HepG2 (cell line): ENCODE results near the gene TNFRSF6B. TPM values are rescaled to one million over a fixed set of nuclear protein-coding genes. Genes with fewer than 3 reads are reported as not detected.

Experiments
- ARID2 ChIP-seq: sonication (generic); formaldehyde crosslinking; IDR thresholded peaks from 2 replicates; pipeline ENCODE4 v1.8.1; 2022; ENCODE audit warnings: mild to moderate bottlenecking, missing genetic modification reagents, borderline replicate concordance
- ELF1 ChIP-seq: sonication (generic); formaldehyde crosslinking; IDR thresholded peaks from 2 replicates; pipeline ENCODE4 v1.4.0; 2020; ENCODE audit warnings: missing genetic modification reagents
- FOXO4 ChIP-seq: sonication (generic); formaldehyde crosslinking; conservative IDR thresholded peaks from 2 replicates; pipeline ENCODE4 v1.8.1; 2023; ENCODE audit warnings: missing genetic modification reagents
- GLI4 ChIP-seq: sonication (generic); formaldehyde crosslinking; IDR thresholded peaks from 2 replicates; pipeline ENCODE4 v1.5.1; 2020; ENCODE audit warnings: missing genetic modification reagents, mild to moderate bottlenecking, moderate library complexity, borderline replicate concordance
- MAZ ChIP-seq, 2 experiments: sonication (generic) in 1 of 2; formaldehyde crosslinking in 1 of 2; IDR thresholded peaks; 2 replicates each; pipeline versions ENCODE4 v1.5.0 to v1.6.1; 2012 to 2020; ENCODE audit warnings: low read depth in 2 of 2, mild to moderate bottlenecking in 2 of 2, borderline replicate concordance in 1 of 2, improper control_type of control experiment in 1 of 2, low read length in 1 of 2, missing genetic modification reagents in 1 of 2, moderate library complexity in 1 of 2
- NCOA5 ChIP-seq: sonication (generic); formaldehyde crosslinking; IDR thresholded peaks from 2 replicates; pipeline ENCODE4 v1.4.0; 2020; ENCODE audit warnings: missing genetic modification reagents
- SIX1 ChIP-seq: sonication (generic); formaldehyde crosslinking; IDR thresholded peaks from 2 replicates; pipeline ENCODE4 v1.4.0; 2020; ENCODE audit warnings: missing genetic modification reagents, borderline replicate concordance
- SNAPC2 ChIP-seq: sonication (generic); formaldehyde crosslinking; IDR thresholded peaks from 2 replicates; pipeline ENCODE4 v1.8.1; 2022; ENCODE audit warnings: mild to moderate bottlenecking, missing genetic modification reagents
- SP140L ChIP-seq: sonication (generic); formaldehyde crosslinking; IDR thresholded peaks from 2 replicates; pipeline ENCODE4 v1.4.0; 2020; ENCODE audit warnings: missing genetic modification reagents, borderline replicate concordance
- THRA ChIP-seq: sonication (generic); formaldehyde crosslinking; IDR thresholded peaks from 2 replicates; pipeline ENCODE4 v1.4.0; 2020; ENCODE audit warnings: missing genetic modification reagents, borderline replicate concordance
- ZBTB1 ChIP-seq: sonication (generic); formaldehyde crosslinking; IDR thresholded peaks from 2 replicates; pipeline ENCODE4 v1.4.0; 2020; ENCODE audit warnings: missing genetic modification reagents, borderline replicate concordance
- ZFP41 ChIP-seq: sonication (generic); formaldehyde crosslinking; IDR thresholded peaks from 2 replicates; pipeline ENCODE4 v1.4.0; 2020; ENCODE audit warnings: mild to moderate bottlenecking, missing genetic modification reagents, borderline replicate concordance
- ZNF30 ChIP-seq: sonication (generic); formaldehyde crosslinking; IDR thresholded peaks from 2 replicates; pipeline ENCODE4 v1.5.0; 2020; ENCODE audit warnings: mild to moderate bottlenecking, missing genetic modification reagents
- ZNF350 ChIP-seq: sonication (generic); formaldehyde crosslinking; IDR thresholded peaks from 2 replicates; pipeline ENCODE4 v1.4.0; 2020; ENCODE audit warnings: mild to moderate bottlenecking, low read depth, missing genetic modification reagents, borderline replicate concordance
- ZNF549 ChIP-seq: sonication (generic); formaldehyde crosslinking; IDR thresholded peaks from 2 replicates; pipeline ENCODE4 v1.5.0; 2020; ENCODE audit warnings: missing genetic modification reagents
- ZNF550 ChIP-seq: sonication (generic); formaldehyde crosslinking; IDR thresholded peaks from 2 replicates; pipeline ENCODE4 v1.4.0; 2020; ENCODE audit warnings: mild to moderate bottlenecking, missing genetic modification reagents, borderline replicate concordance
- ZNF574 ChIP-seq: sonication (generic); formaldehyde crosslinking; IDR thresholded peaks from 2 replicates; pipeline ENCODE4 v1.4.0; 2020; ENCODE audit warnings: missing genetic modification reagents
- ZNF652 ChIP-seq: IDR thresholded peaks from 2 replicates; pipeline ENCODE4 v1.6.1; 2016; ENCODE audit warnings: low read depth, borderline replicate concordance
- ZNF713 ChIP-seq: sonication (generic); formaldehyde crosslinking; IDR thresholded peaks from 2 replicates; pipeline ENCODE4 v1.4.0; 2020; ENCODE audit warnings: mild to moderate bottlenecking, missing genetic modification reagents
- ZNF740 ChIP-seq: sonication (generic); formaldehyde crosslinking; IDR thresholded peaks from 2 replicates; pipeline ENCODE4 v1.4.0; 2020; ENCODE audit warnings: missing genetic modification reagents
- ZNF749 ChIP-seq: sonication (generic); formaldehyde crosslinking; IDR thresholded peaks from 2 replicates; pipeline ENCODE4 v1.8.0; 2022; ENCODE audit warnings: mild to moderate bottlenecking, missing genetic modification reagents, moderate library complexity, borderline replicate concordance
- ZNF841 ChIP-seq: sonication (generic); formaldehyde crosslinking; IDR thresholded peaks from 2 replicates; pipeline ENCODE4 v1.8.1; 2023; ENCODE audit warnings: missing genetic modification reagents, borderline replicate concordance
- polyA plus RNA-seq, 8 experiments: library from polyadenylated mRNA; depleted of rRNA in 3 of 8; stranded (reverse) in 7 of 8; unstranded in 1 of 8; fragments of >200 nt; fragmentation: Illumina TruSeq in 4 of 8; extraction: Trizol in 4 of 8; gene quantifications; 2 replicates each; pipeline versions ENCODE4 v1.2.1 to v1.2.3, GENCODE V29; 2011 to 2016; ENCODE audit warnings: low read depth in 4 of 8, missing spikeins in 1 of 8, mixed read lengths in 1 of 8; ENCODE audit not compliant: insufficient read depth in 1 of 8
- total RNA-seq, 5 experiments: library from RNA; depleted of rRNA; stranded (reverse); fragments of >200 nt; fragmentation: Illumina TruSeq; extraction: Trizol; gene quantifications; 2 replicates each; pipeline ENCODE4 v1.2.3, GENCODE V29; 2016; ENCODE audit warnings: low read depth in 1 of 5

TNFRSF6B gene
- total and polyA plus RNA-seq, 2 of the 13 experiments (the other 11 are each of a cell fraction or from before 2014, with no cell fraction given), result 0.24 TPM; not detected in 1

- TF ChIP-seq ZFP41 (peak; percentile 83; the same call in 1 of the 2 replicates), SIX1 (CRISPR knock-in tag) (peak; percentile 76), ZNF652 (CRISPR knock-in tag) (peak; percentile 71), THRA (peak; percentile 96), ARID2 (peak; percentile 82; the same call in 1 of the 2 replicates), ZNF30 (CRISPR knock-in tag) (peak; percentile 98), NCOA5 (CRISPR knock-in tag) (no peak), ZNF350 (CRISPR knock-in tag) (peak; percentile 75), ZNF841 (CRISPR knock-in tag) (peak; percentile 97; the same call in 1 of the 2 replicates), FOXO4 (no peak), SNAPC2 (peak; percentile 92), ZNF549 (CRISPR knock-in tag) (no peak), MAZ (IDR thresholded peaks at IDR 0.05; ENCODE audit: borderline replicate concordance, low read depth, low read length) (peak; percentile 64; the same call in 1 of the 2 replicates), MAZ (CRISPR knock-in tag; IDR thresholded peaks at IDR 0.05; ENCODE audit: low read depth) (peak; percentile 96), ZNF574 (peak; percentile 90), GLI4 (CRISPR knock-in tag) (peak; percentile 95), ZBTB1 (CRISPR knock-in tag) (peak; percentile 95; the same call in 1 of the 2 replicates), ZNF713 (CRISPR knock-in tag) (no peak), ZNF550 (CRISPR knock-in tag) (0 out of 2 replicates have a peak, but pooled peaks have one; percentile 56), ZNF740 (0 out of 2 replicates have a peak, but pooled peaks have one; percentile 72), SP140L (CRISPR knock-in tag) (peak; percentile 98), ZNF749 (CRISPR knock-in tag) (peak; percentile 99), ELF1 (CRISPR knock-in tag) (peak; percentile 90)
These were observed 43.1 kb upstream of the TNFRSF6B start, which contains the start of gene STMN3 (continued) for GRCh38 chr20:63653041-63653973.
